A549 (cell line): ENCODE results near the gene FSCB. TPM values are rescaled to one million over a fixed set of nuclear protein-coding genes. Genes with fewer than 3 reads are reported as not detected.

ENCODE experiments used
- ATAC-seq, 2 experiments: fragments of 200-7000 bp in 1 of 2; fragments of >200 bp in 1 of 2; cut with Nextera tagmentation in 1 of 2; cut with Tn5 transposase in 1 of 2; 3 replicates each; pipeline versions ENCODE4 v1.8.0 to v1.9.1; 2018 to 2020; ENCODE audit warnings: mild to moderate bottlenecking in 1 of 2, moderate library complexity in 1 of 2
- CTCF ChIA-PET: fragments of 300-600 bp; sonication (Branson Sonifier 250); formaldehyde crosslinking; extraction: SDS; loops from one replicate; lab custom pipeline; 2021; ENCODE audit warnings: antibody characterized with exemption, inconsistent platforms; lab: Yijun Ruan, JAX
- POLR2A ChIA-PET: fragments of 350-600 bp; formaldehyde crosslinking; extraction: SDS; loops from one replicate; lab custom pipeline; 2021; ENCODE audit warnings: antibody characterized with exemption, inconsistent platforms; lab: Yijun Ruan, JAX
- DNase-seq, 2 experiments: peaks; one replicate each; pipeline versions ENCODE4 v3.0.0 to v3.0.0-alpha.2; 2011 to 2016; ENCODE audit warnings: low read depth in 1 of 2, low spot score in 1 of 2
- FAIRE-seq: peaks from 2 replicates; lab custom pipeline; 2011; peaks lifted over from hg19 to GRCh38; lab: Jason Lieb, UNC
- H3K27ac ChIP-seq, 2 experiments: fragments of >200 bp; sonication (Bioruptor Twin); formaldehyde crosslinking; 3 replicates each; pipeline ENCODE4 v1.5.1; 2016 to 2017
- H3K4me1 ChIP-seq: fragments of >200 bp; sonication (Bioruptor Twin); formaldehyde crosslinking; 3 replicates; pipeline ENCODE4 v1.6.1; 2016
- H3K4me2 ChIP-seq: fragments of >200 bp; sonication (Bioruptor Twin); formaldehyde crosslinking; 3 replicates; pipeline ENCODE4 v1.6.1; 2016
- H3K4me3 ChIP-seq: fragments of >200 bp; sonication (Bioruptor Twin); formaldehyde crosslinking; 3 replicates; pipeline ENCODE4 v1.5.1; 2016
- H3K9me3 ChIP-seq: fragments of >200 bp; sonication (Bioruptor Twin); formaldehyde crosslinking; 3 replicates; pipeline ENCODE4 v1.6.1; 2016
- CBX8 ChIP-seq: fragments of 200-600 bp; sonication (generic); IDR thresholded peaks from 2 replicates; pipeline ENCODE4 v1.6.1; 2016
- EHMT2 ChIP-seq: fragments of 200-600 bp; sonication (generic); IDR thresholded peaks from 2 replicates; pipeline ENCODE4 v1.6.1; 2016; ENCODE audit warnings: antibody characterized with exemption, low read depth, mild to moderate bottlenecking, moderate library complexity
- EP300 ChIP-seq, 2 experiments: fragments of >200 bp; sonication (Bioruptor Twin); formaldehyde crosslinking; IDR thresholded peaks; 2 replicates in 1 of 2; 3 replicates in 1 of 2; pipeline ENCODE4 v1.6.1; 2016 to 2017
- FOSB ChIP-seq: fragments of 250-450 bp; sonication (Bioruptor Pico); IDR thresholded peaks from 2 replicates; pipeline ENCODE4 v1.5.0; 2020; ENCODE audit warnings: mild to moderate bottlenecking, moderate library complexity
- GATA3 ChIP-seq: IDR thresholded peaks from 2 replicates; pipeline ENCODE4 v1.6.1; 2012; ENCODE audit warnings: borderline replicate concordance
- HEYL ChIP-seq: fragments of 250-450 bp; sonication (Bioruptor Pico); IDR thresholded peaks from 2 replicates; pipeline ENCODE4 v1.8.0; 2021; ENCODE audit warnings: mild to moderate bottlenecking, moderate library complexity
- HOXB13 ChIP-seq: fragments of 250-450 bp; sonication (Bioruptor Pico); IDR thresholded peaks from 2 replicates; pipeline ENCODE4 v1.5.0; 2020; ENCODE audit warnings: low read depth, mild to moderate bottlenecking, moderate library complexity
- HOXB5 ChIP-seq: fragments of 250-450 bp; sonication (Bioruptor Pico); IDR thresholded peaks from 2 replicates; pipeline ENCODE4 v1.5.0; 2020; ENCODE audit warnings: mild to moderate bottlenecking, moderate library complexity
- MYC ChIP-seq: IDR thresholded peaks from 2 replicates; pipeline ENCODE4 v1.6.1; 2012; ENCODE audit warnings: mild to moderate bottlenecking, inconsistent platforms, low read length, improper control_type of control experiment, borderline replicate concordance
- RCOR1 ChIP-seq: fragments of 150-350 bp; IDR thresholded peaks from 2 replicates; pipeline ENCODE4 v1.6.1; 2014; ENCODE audit warnings: antibody characterized with exemption, low read length, low read depth
- ZC3H11A ChIP-seq: fragments of 450-650 bp; IDR thresholded peaks from 2 replicates; pipeline ENCODE4 v1.6.1; 2014; ENCODE audit warnings: antibody characterized with exemption, mild to moderate bottlenecking
- WGBS: methylation state at CpG from one replicate; pipeline ENCODE4 v1.1.6; 2017; ENCODE audit errors: missing lambda C conversion rate; 5-methylcytosine and 5-hydroxymethylcytosine counted together
- polyA plus RNA-seq, 4 experiments: library from polyadenylated mRNA; depleted of rRNA in 3 of 4; stranded (reverse); fragments of >200 nt; fragmentation: RNase III in 1 of 4; extraction: RNeasy Plus Mini Kit Qiagen cat#74134 plus additional on column Dnase treatment in 1 of 4; gene quantifications; 2 replicates in 3 of 4; 3 replicates in 1 of 4; pipeline ENCODE4 v1.2.3, GENCODE V29; 2011 to 2017
- TF ChIP-seq, protein P1 (sequence below): fragments of 450-650 bp; IDR thresholded peaks from 2 replicates; pipeline ENCODE4 v1.6.1; 2014; ENCODE audit warnings: antibody characterized with exemption

The FSCB gene
- polyA plus RNA-seq, 2 of the 4 experiments (the other 2 are of a cell fraction): not detected

DNA sequence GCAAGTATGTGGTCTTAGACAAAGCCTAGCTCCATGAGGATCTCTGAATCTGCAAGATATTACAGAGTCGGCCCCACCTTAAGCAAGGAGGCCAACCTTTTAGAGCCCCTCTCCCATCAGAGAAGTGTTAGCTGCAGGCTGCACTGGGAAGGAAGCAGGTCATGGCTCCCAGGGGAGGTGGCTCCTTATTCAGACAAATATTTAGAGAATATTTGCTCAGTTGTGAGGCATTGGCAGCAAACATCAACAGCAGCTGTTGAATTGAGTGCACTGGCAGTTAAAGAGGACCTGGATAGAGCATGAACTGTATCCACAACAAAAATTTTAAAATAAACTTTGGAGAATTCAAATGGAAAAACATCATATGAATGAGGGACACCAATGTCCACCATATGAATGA is 44.7 kb downstream of the FSCB start:
- Histone ChIP-seq H3K4me1 (no peaks in the 10 kb centered on the region), H3K9me3 (no peaks in the 10 kb centered on the region), H3K4me2 (no peak overlapping the region), H3K27ac (no peak overlapping the region), H3K4me3 (no peak overlapping the region)
- DNase-seq (no peak), ATAC-seq (no peak), FAIRE-seq (no peak)
- POLR2A ChIA-PET: no interaction called here
- TF ChIP-seq, protein P1, sequence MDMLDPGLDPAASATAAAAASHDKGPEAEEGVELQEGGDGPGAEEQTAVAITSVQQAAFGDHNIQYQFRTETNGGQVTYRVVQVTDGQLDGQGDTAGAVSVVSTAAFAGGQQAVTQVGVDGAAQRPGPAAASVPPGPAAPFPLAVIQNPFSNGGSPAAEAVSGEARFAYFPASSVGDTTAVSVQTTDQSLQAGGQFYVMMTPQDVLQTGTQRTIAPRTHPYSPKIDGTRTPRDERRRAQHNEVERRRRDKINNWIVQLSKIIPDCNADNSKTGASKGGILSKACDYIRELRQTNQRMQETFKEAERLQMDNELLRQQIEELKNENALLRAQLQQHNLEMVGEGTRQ: no peak
- TF ChIP-seq EHMT2 (no peak), HEYL (CRISPR knock-in tag) (no peak), GATA3 (no peak), EP300 (IDR thresholded peaks at IDR 0.05) (no peak), MYC (no peak), ZC3H11A (no peak), HOXB5 (no peak)
- WGBS: 42% methylated on average over 1 of the region's 1 CpG
- CTCF ChIA-PET: no interaction called here

DNA sequence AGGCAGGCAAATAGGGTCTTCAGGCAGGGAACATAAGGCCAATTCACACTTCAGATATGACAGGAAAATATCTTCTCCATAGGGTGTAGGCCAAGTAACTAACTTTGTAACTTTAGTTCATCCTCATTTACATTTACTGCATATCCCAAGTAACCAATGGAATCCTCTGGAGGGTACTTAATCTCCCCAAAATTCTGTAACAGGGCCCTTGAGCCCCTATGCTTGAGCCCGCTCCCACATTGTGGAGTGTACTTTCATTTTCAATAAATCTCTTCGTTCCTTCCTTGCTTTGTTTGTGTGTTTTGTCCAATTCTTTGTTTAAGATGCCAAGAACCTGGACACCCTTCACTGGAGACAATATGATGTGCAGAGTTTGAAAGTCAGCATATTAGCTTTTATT is 45.3 kb downstream of the FSCB start:
- Histone ChIP-seq H3K4me2 (no peak overlapping the region), H3K27ac (no peak overlapping the region), H3K4me1 (no peaks in the 10 kb centered on the region), H3K4me3 (no peak overlapping the region), H3K9me3 (no peaks in the 10 kb centered on the region)
- 32% methylated on average over 2 of the region's 2 CpGs for WGBS
- FAIRE-seq (no peak), ATAC-seq (no peak), DNase-seq (no peak)
- TF ChIP-seq FOSB (no peak), HOXB13 (no peak), CBX8 (no peak), EHMT2 (no peak), RCOR1 (no peak)
- POLR2A ChIA-PET: no interaction called here
- CTCF ChIA-PET: no interaction called here
